Upper lobe of left lung (tissue), 6 donors: ENCODE data around the gene SMYD3. TPM values are rescaled to one million over a fixed set of nuclear protein-coding genes. Genes with fewer than 3 reads are reported as not detected.

Experiments used
- ATAC-seq, 2 donors: fragments of 200-7000 bp; cut with Tn5 transposase; one replicate each; pipeline ENCODE4 v1.9.1; 2022; ENCODE audit warnings: mild to moderate bottlenecking in 2 of 2, moderate library complexity in 2 of 2; ENCODE audit not compliant: low FRiP score in 2 of 2
- DNase-seq, 2 donors: peaks; one replicate each; pipeline ENCODE4 v3.0.0-alpha.2; 2019 to 2020
- H3K27ac ChIP-seq, 4 donors: fragments of 200-600 bp; sonication (generic); one replicate each; pipeline ENCODE4 v1.5.1; 2016 to 2019
- H3K27me3 ChIP-seq, 4 donors: fragments of 200-600 bp; sonication (generic); one replicate each; pipeline ENCODE4 v1.5.1; 2017 to 2019
- H3K36me3 ChIP-seq, 4 donors: fragments of 200-600 bp; sonication (generic); one replicate each; pipeline ENCODE4 v1.5.1; 2016 to 2019
- H3K4me1 ChIP-seq, 4 donors: fragments of 200-600 bp; sonication (generic); one replicate each; pipeline ENCODE4 v1.5.1; 2018 to 2019
- H3K4me3 ChIP-seq, 4 donors: fragments of 200-600 bp; sonication (generic); one replicate each; pipeline ENCODE4 v1.5.1; 2017 to 2019; ENCODE audit warnings: mild to moderate bottlenecking in 2 of 4, moderate library complexity in 1 of 4
- H3K9me3 ChIP-seq, 4 donors: fragments of 200-600 bp; sonication (generic); one replicate each; pipeline ENCODE4 v1.5.1; 2018 to 2019
- CTCF ChIP-seq, 6 experiments: fragments of 450-650 bp in 4 of 6; fragments of 200-600 bp in 2 of 6; sonication (generic) in 2 of 6; IDR thresholded peaks; one replicate each; pipeline ENCODE4 v1.5.1; 2016 to 2019; ENCODE audit warnings: antibody characterized with exemption in 6 of 6
- EP300 ChIP-seq, 4 donors: sonication (generic); formaldehyde crosslinking; IDR thresholded peaks; one replicate each; pipeline ENCODE4 v1.5.1; 2017; ENCODE audit warnings: antibody characterized with exemption in 4 of 4, control low read depth in 2 of 4
- POLR2A ChIP-seq, 4 donors: fragments of 450-650 bp; IDR thresholded peaks; one replicate each; pipeline ENCODE4 v1.5.1; 2016 to 2017; ENCODE audit warnings: antibody characterized with exemption in 4 of 4, mild to moderate bottlenecking in 2 of 4
- POLR2AphosphoS5 ChIP-seq, 2 donors: sonication (generic); formaldehyde crosslinking; IDR thresholded peaks; one replicate each; pipeline ENCODE4 v1.5.1; 2017; ENCODE audit warnings: antibody characterized with exemption in 2 of 2
- WGBS, 2 donors: methylation state at CpG; one replicate each; pipeline ENCODE4 v1.1.5; 2017 to 2018; 5-methylcytosine and 5-hydroxymethylcytosine counted together
- total RNA-seq, 6 donors: library from RNA; depleted of rRNA in 4 of 6; stranded (reverse); fragments of >200 nt in 4 of 6; gene quantifications; one replicate each; pipeline versions ENCODE4 v1.1.0 to v1.2.1, GENCODE V29; 2016 to 2021
- donor health status: DM: no; HTN: no; CAD: no; lungs with moderate emphysema.
- donor health status: DM: no; HTN: yes; CAD: no; lungs with severe emphysema.

The SMYD3 gene
- total RNA-seq, 6 donors from 2014 or later = 22.7 to 109 (median 34.0) TPM

- ATAC-seq (no peak), DNase-seq (no peak)
- no peaks in the 10 kb centered on the region for H3K9me3 ChIP-seq
- H3K27me3 ChIP-seq = no peaks in the 10 kb centered on the region
- H3K4me1 ChIP-seq = no peaks in the 10 kb centered on the region
- TF ChIP-seq CTCF (IDR thresholded peaks at IDR 0.05) (no peak), POLR2AphosphoS5 (IDR thresholded peaks at IDR 0.05) (no peak), POLR2A (IDR thresholded peaks at IDR 0.05) (no peak), EP300 (IDR thresholded peaks at IDR 0.05) (no peak)
- 87 to 89% methylated on average over 6 of the region's 6 CpGs for WGBS, 2 donors
- H3K36me3 ChIP-seq = no peaks in the 10 kb centered on the region
- no peak overlapping the region for H3K4me3 ChIP-seq
- no peak overlapping the region for H3K27ac ChIP-seq
These were observed 706.0 kb downstream of the SMYD3 start for GRCh38 chr1:245800901-245801605.

- H3K27ac ChIP-seq = no peak overlapping the region
- DNase-seq (no peak), ATAC-seq (no peak)
- H3K36me3 ChIP-seq = no peaks in the 10 kb centered on the region
- H3K27me3 ChIP-seq = no peaks in the 10 kb centered on the region
- H3K9me3 ChIP-seq = no peaks in the 10 kb centered on the region
- WGBS, 2 donors = 57 to 69% methylated on average over 5 of the region's 5 CpGs
- TF ChIP-seq CTCF (IDR thresholded peaks at IDR 0.05) (no peak), POLR2AphosphoS5 (IDR thresholded peaks at IDR 0.05) (no peak), EP300 (IDR thresholded peaks at IDR 0.05) (no peak), POLR2A (IDR thresholded peaks at IDR 0.05) (no peak)
- H3K4me3 ChIP-seq = no peak overlapping the region
- no peaks in the 10 kb centered on the region for H3K4me1 ChIP-seq
These were observed 708.7 kb downstream of the SMYD3 start for GRCh38 chr1:245798349-245798711.

- 78 to 79% methylated on average over 12 to 14 of the region's 14 CpGs for WGBS, 2 donors
These were observed 709.3 kb downstream of the SMYD3 start for GRCh38 chr1:245797592-245798348.

GRCh38 chr1:245791410-245792312 lies 715.4 kb downstream of the SMYD3 start:
- ATAC-seq (no peak), DNase-seq (no peak)
- H3K27me3 ChIP-seq = no peaks in the 10 kb centered on the region
- 79 to 83% methylated on average over 10 of the region's 10 CpGs for WGBS, 2 donors
- no peak overlapping the region for H3K27ac ChIP-seq
- no peak overlapping the region for H3K4me3 ChIP-seq
- TF ChIP-seq EP300 (IDR thresholded peaks at IDR 0.05) = no peak
- no peak for TF ChIP-seq POLR2A (IDR thresholded peaks at IDR 0.05)
- TF ChIP-seq POLR2AphosphoS5 (IDR thresholded peaks at IDR 0.05) = no peak
- TF ChIP-seq CTCF (IDR thresholded peaks at IDR 0.05) = no peak
- no peaks in the 10 kb centered on the region for H3K4me1 ChIP-seq
- H3K36me3 ChIP-seq = no peaks in the 10 kb centered on the region
- H3K9me3 ChIP-seq = no peaks in the 10 kb centered on the region

More at GRCh38 chr1:245797592-245798348, 709.3 kb downstream of the SMYD3 start:
- Histone ChIP-seq H3K36me3 (no peaks in the 10 kb centered on the region), H3K27ac (no peak overlapping the region), H3K4me1 (no peaks in the 10 kb centered on the region), H3K9me3 (no peaks in the 10 kb centered on the region), H3K4me3 (no peak overlapping the region), H3K27me3 (no peaks in the 10 kb centered on the region)
- no peak for ATAC-seq
- TF ChIP-seq CTCF (IDR thresholded peaks at IDR 0.05) (no peak), EP300 (IDR thresholded peaks at IDR 0.05) (no peak), POLR2A (IDR thresholded peaks at IDR 0.05) (no peak), POLR2AphosphoS5 (IDR thresholded peaks at IDR 0.05) (no peak)
- DNase-seq = peak in 1 of 2 donors; percentile 33
